22Rv1 (cell line): ENCODE results near the gene FAIM.

Experiments
- H3K27ac ChIP-seq: fragments of 450-650 bp; 2 replicates; pipeline ENCODE4 v1.5.1; 2017
- CTCF ChIP-seq: fragments of 450-650 bp; IDR thresholded peaks from 2 replicates; pipeline ENCODE4 v1.5.1; 2017; ENCODE audit warnings: mild to moderate bottlenecking
- ZFX ChIP-seq: fragments of 450-650 bp; IDR thresholded peaks from 2 replicates; pipeline ENCODE4 v1.6.1; 2017; ENCODE audit warnings: antibody characterized with exemption, borderline replicate concordance

FAIM gene

GRCh38 chr3:138578961-138579574, 29.5 kb upstream of the FAIM start:
- H3K27ac ChIP-seq, result no peak overlapping the region
- TF ChIP-seq CTCF (no peak), ZFX (no peak)

- TF ChIP-seq ZFX (no peak), CTCF (no peak)
- H3K27ac ChIP-seq, result no peak overlapping the region
Measured at GRCh38 chr3:138587374-138587773, 21.2 kb upstream of the FAIM start.

- no peak for TF ChIP-seq CTCF
- TF ChIP-seq ZFX, result no peak
- H3K27ac ChIP-seq, result no peak overlapping the region
Measured at GRCh38 chr3:138588445-138588844, 20.1 kb upstream of the FAIM start.

- TF ChIP-seq ZFX (no peak), CTCF (no peak)
- no peak overlapping the region for H3K27ac ChIP-seq
Measured at GRCh38 chr3:138591392-138591791, 17.2 kb upstream of the FAIM start.

- TF ChIP-seq ZFX (no peak), CTCF (no peak)
- H3K27ac ChIP-seq, result peak overlapping the region; percentile 88
Measured at GRCh38 chr3:138593488-138594149, 15.0 kb upstream of the FAIM start.

GRCh38 chr3:138594150-138594934, 14.2 kb upstream of the FAIM start, which contains the start of gene CEP70:
CEP70 (minus strand) TSS chr3:138594260; CDS start chr3:138572927, 21,333 bp downstream.
- peak within 1 kb of the TSS; percentile 88 for H3K27ac ChIP-seq
- TF ChIP-seq CTCF (peak; percentile 87), ZFX (no peak)
